H1 (cell line): Measurements from ENCODE around the gene MEF2B. TPM values are rescaled to one million over a fixed set of nuclear protein-coding genes. Genes with fewer than 3 reads are reported as not detected.

Source experiments
- CREB1 ChIP-seq: IDR thresholded peaks from 2 replicates; pipeline ENCODE4 v1.6.1; 2012; ENCODE audit warnings: inconsistent platforms
- FOSL1 ChIP-seq: IDR thresholded peaks from 2 replicates; pipeline ENCODE4 v1.6.1; 2011; ENCODE audit warnings: mild to moderate bottlenecking, low read depth, low read length, moderate library complexity; ENCODE audit not compliant: insufficient read depth
- GABPA ChIP-seq: IDR thresholded peaks from 2 replicates; pipeline ENCODE4 v1.6.1; 2011; ENCODE audit warnings: mild to moderate bottlenecking, low read length, moderate library complexity, borderline replicate concordance; ENCODE audit not compliant: insufficient read depth
- HDAC2 ChIP-seq, 2 experiments: fragments of 300-600 bp in 1 of 2; sonication (generic) in 1 of 2; IDR thresholded peaks; 2 replicates each; pipeline ENCODE4 v1.6.1; 2011 to 2012; ENCODE audit warnings: low read depth in 2 of 2, low read length in 2 of 2, mild to moderate bottlenecking in 2 of 2, moderate library complexity in 2 of 2, borderline replicate concordance in 1 of 2, inconsistent platforms in 1 of 2
- KDM1A ChIP-seq: fragments of 200-600, 300-600 bp; sonication (generic); IDR thresholded peaks from 2 replicates; pipeline ENCODE4 v1.7.1; 2016; ENCODE audit warnings: mild to moderate bottlenecking, low read length, borderline replicate concordance
- KDM4A ChIP-seq: IDR thresholded peaks from one replicate; pipeline ENCODE4 v1.7.1; 2012; ENCODE audit warnings: low read depth, mild to moderate bottlenecking, moderate library complexity, low read length, inconsistent platforms; ENCODE audit not compliant: severe bottlenecking
- PHF8 ChIP-seq: fragments of 200-600 bp; sonication (generic); conservative IDR thresholded peaks from 2 replicates; pipeline ENCODE4 v1.7.1; 2012; ENCODE audit warnings: low read depth, mild to moderate bottlenecking, inconsistent platforms, low read length, moderate library complexity
- SAP30 ChIP-seq: fragments of 300-600 bp; sonication (generic); IDR thresholded peaks from 2 replicates; pipeline ENCODE4 v1.7.1; 2012; ENCODE audit warnings: low read length, moderate library complexity, mild to moderate bottlenecking, inconsistent platforms; ENCODE audit not compliant: insufficient read depth, insufficient replicate concordance
- SIX5 ChIP-seq: IDR thresholded peaks from 2 replicates; pipeline ENCODE4 v1.6.1; 2011; ENCODE audit warnings: mild to moderate bottlenecking, low read depth, low read length
- YY1 ChIP-seq: IDR thresholded peaks from 2 replicates; pipeline ENCODE4 v1.6.1; 2011; ENCODE audit warnings: low read depth, mild to moderate bottlenecking, low read length
- polyA plus RNA-seq, 7 experiments: library from polyadenylated mRNA; depleted of rRNA in 3 of 7; stranded (reverse) in 5 of 7; unstranded in 2 of 7; fragments of >200 nt in 5 of 7; fragments of 200-250 nt in 2 of 7; gene quantifications; 1 replicate in 5 of 7; 2 replicates in 1 of 7; 4 replicates in 1 of 7; pipeline versions ENCODE4 v1.2.1 to v1.2.3, GENCODE V29; 2011 to 2013; ENCODE audit warnings: missing spikeins in 2 of 7, mixed read lengths in 2 of 7
- total RNA-seq: library from RNA; stranded (reverse); fragmentation: NEBNext Ultra II Directional; extraction: Animal tissue kit (Norgen Biotek cat#: 25700); gene quantifications from 2 replicates; pipeline ENCODE4 v1.2.1, GENCODE V29; 2021
- TF ChIP-seq, protein P1 (sequence below): fragments of 300-600 bp; sonication (generic); IDR thresholded peaks from 2 replicates; pipeline ENCODE4 v1.7.1; 2012; ENCODE audit warnings: low read length, moderate library complexity, mild to moderate bottlenecking, inconsistent platforms; ENCODE audit not compliant: insufficient replicate concordance

The MEF2B gene
- total and polyA plus RNA-seq, 2 of the 8 experiments (the other 6 are each of a cell fraction or from before 2014, with no cell fraction given): 2.8 to 3.7 TPM

DNA sequence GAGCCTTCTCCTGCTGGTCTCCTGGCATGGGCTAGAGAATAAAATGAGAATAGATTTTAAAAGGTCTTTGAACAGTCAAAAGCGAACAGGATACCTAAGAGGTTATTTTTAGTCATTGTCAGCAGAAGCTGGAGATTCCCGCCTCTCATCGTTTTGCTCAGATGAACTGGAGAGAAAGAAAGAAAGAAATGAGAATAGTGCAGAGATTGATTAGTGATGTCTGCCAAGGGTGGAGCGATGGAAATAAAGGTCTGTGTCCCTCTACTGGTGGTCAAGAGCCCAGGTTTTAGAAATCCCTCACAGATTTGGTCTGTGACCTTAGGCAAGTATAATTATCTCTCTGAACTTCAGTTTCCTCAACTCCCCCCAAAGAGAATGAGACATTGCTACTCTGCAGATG lies 47.0 kb upstream of the MEF2B start (continued):
- TF ChIP-seq, protein P1, sequence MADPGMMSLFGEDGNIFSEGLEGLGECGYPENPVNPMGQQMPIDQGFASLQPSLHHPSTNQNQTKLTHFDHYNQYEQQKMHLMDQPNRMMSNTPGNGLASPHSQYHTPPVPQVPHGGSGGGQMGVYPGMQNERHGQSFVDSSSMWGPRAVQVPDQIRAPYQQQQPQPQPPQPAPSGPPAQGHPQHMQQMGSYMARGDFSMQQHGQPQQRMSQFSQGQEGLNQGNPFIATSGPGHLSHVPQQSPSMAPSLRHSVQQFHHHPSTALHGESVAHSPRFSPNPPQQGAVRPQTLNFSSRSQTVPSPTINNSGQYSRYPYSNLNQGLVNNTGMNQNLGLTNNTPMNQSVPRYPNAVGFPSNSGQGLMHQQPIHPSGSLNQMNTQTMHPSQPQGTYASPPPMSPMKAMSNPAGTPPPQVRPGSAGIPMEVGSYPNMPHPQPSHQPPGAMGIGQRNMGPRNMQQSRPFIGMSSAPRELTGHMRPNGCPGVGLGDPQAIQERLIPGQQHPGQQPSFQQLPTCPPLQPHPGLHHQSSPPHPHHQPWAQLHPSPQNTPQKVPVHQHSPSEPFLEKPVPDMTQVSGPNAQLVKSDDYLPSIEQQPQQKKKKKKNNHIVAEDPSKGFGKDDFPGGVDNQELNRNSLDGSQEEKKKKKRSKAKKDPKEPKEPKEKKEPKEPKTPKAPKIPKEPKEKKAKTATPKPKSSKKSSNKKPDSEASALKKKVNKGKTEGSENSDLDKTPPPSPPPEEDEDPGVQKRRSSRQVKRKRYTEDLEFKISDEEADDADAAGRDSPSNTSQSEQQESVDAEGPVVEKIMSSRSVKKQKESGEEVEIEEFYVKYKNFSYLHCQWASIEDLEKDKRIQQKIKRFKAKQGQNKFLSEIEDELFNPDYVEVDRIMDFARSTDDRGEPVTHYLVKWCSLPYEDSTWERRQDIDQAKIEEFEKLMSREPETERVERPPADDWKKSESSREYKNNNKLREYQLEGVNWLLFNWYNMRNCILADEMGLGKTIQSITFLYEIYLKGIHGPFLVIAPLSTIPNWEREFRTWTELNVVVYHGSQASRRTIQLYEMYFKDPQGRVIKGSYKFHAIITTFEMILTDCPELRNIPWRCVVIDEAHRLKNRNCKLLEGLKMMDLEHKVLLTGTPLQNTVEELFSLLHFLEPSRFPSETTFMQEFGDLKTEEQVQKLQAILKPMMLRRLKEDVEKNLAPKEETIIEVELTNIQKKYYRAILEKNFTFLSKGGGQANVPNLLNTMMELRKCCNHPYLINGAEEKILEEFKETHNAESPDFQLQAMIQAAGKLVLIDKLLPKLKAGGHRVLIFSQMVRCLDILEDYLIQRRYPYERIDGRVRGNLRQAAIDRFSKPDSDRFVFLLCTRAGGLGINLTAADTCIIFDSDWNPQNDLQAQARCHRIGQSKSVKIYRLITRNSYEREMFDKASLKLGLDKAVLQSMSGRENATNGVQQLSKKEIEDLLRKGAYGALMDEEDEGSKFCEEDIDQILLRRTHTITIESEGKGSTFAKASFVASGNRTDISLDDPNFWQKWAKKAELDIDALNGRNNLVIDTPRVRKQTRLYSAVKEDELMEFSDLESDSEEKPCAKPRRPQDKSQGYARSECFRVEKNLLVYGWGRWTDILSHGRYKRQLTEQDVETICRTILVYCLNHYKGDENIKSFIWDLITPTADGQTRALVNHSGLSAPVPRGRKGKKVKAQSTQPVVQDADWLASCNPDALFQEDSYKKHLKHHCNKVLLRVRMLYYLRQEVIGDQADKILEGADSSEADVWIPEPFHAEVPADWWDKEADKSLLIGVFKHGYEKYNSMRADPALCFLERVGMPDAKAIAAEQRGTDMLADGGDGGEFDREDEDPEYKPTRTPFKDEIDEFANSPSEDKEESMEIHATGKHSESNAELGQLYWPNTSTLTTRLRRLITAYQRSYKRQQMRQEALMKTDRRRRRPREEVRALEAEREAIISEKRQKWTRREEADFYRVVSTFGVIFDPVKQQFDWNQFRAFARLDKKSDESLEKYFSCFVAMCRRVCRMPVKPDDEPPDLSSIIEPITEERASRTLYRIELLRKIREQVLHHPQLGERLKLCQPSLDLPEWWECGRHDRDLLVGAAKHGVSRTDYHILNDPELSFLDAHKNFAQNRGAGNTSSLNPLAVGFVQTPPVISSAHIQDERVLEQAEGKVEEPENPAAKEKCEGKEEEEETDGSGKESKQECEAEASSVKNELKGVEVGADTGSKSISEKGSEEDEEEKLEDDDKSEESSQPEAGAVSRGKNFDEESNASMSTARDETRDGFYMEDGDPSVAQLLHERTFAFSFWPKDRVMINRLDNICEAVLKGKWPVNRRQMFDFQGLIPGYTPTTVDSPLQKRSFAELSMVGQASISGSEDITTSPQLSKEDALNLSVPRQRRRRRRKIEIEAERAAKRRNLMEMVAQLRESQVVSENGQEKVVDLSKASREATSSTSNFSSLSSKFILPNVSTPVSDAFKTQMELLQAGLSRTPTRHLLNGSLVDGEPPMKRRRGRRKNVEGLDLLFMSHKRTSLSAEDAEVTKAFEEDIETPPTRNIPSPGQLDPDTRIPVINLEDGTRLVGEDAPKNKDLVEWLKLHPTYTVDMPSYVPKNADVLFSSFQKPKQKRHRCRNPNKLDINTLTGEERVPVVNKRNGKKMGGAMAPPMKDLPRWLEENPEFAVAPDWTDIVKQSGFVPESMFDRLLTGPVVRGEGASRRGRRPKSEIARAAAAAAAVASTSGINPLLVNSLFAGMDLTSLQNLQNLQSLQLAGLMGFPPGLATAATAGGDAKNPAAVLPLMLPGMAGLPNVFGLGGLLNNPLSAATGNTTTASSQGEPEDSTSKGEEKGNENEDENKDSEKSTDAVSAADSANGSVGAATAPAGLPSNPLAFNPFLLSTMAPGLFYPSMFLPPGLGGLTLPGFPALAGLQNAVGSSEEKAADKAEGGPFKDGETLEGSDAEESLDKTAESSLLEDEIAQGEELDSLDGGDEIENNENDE: no peak
- TF ChIP-seq CREB1 (no peak), KDM1A (no peak), GABPA (no peak), SAP30 (no peak), KDM4A (no peak), PHF8 (no peak), YY1 (no peak), SIX5 (no peak), FOSL1 (no peak), HDAC2 (IDR thresholded peaks at IDR 0.05; ENCODE audit: borderline replicate concordance in 1 of 2, low read depth in 2 of 2, low read length in 2 of 2) (no peak)
